H9 (cell line): ENCODE results near the gene ADARB2. TPM values are rescaled to one million over a fixed set of nuclear protein-coding genes. Genes with fewer than 3 reads are reported as not detected.

ENCODE experiments used
- DNase-seq: peaks from one replicate; pipeline ENCODE4 v3.0.0-alpha.2; 2017
- H2AFZ ChIP-seq: one replicate; pipeline ENCODE4 v1.6.1; 2013; ENCODE audit warnings: mild to moderate bottlenecking, low read length, control low read depth, moderate library complexity
- H2AK5ac ChIP-seq: 2 replicates; pipeline ENCODE4 v1.6.1; 2013; ENCODE audit warnings: low read length, control low read depth, mixed read lengths; ENCODE audit not compliant: insufficient read length
- H2BK120ac ChIP-seq: one replicate; pipeline ENCODE4 v1.6.1; 2013; ENCODE audit warnings: low read depth, mild to moderate bottlenecking, low read length, control low read depth, inconsistent platforms; ENCODE audit not compliant: poor library complexity, severe bottlenecking
- H2BK12ac ChIP-seq: 2 replicates; pipeline ENCODE4 v1.6.1; 2013; ENCODE audit warnings: low read length, control low read depth, mixed read lengths, low read depth; ENCODE audit not compliant: insufficient read length
- H2BK15ac ChIP-seq: 2 replicates; pipeline ENCODE4 v1.6.1; 2013; ENCODE audit warnings: low read depth, low read length, control low read depth
- H2BK20ac ChIP-seq: one replicate; pipeline ENCODE4 v1.6.1; 2013; ENCODE audit warnings: low read depth, mild to moderate bottlenecking, low read length, control low read depth, inconsistent platforms; ENCODE audit not compliant: poor library complexity, severe bottlenecking
- H2BK5ac ChIP-seq: 2 replicates; pipeline ENCODE4 v1.6.1; 2013; ENCODE audit warnings: low read length, control low read depth, mixed read lengths; ENCODE audit not compliant: insufficient read length
- H3K14ac ChIP-seq: 2 replicates; pipeline ENCODE4 v1.6.1; 2013; ENCODE audit warnings: low read length, control low read depth; ENCODE audit not compliant: insufficient read depth
- H3K18ac ChIP-seq: 2 replicates; pipeline ENCODE4 v1.6.1; 2013; ENCODE audit warnings: low read depth, mild to moderate bottlenecking, mixed read lengths, low read length, control low read depth; ENCODE audit not compliant: insufficient read length
- H3K23ac ChIP-seq: 2 replicates; pipeline ENCODE4 v1.6.1; 2013; ENCODE audit warnings: low read length, control low read depth, mixed read lengths, low read depth; ENCODE audit not compliant: insufficient read length
- H3K23me2 ChIP-seq: 2 replicates; pipeline ENCODE4 v1.6.1; 2013; ENCODE audit warnings: low read depth, mild to moderate bottlenecking, mixed read lengths, low read length, control low read depth; ENCODE audit not compliant: insufficient read length, poor library complexity, severe bottlenecking
- H3K27ac ChIP-seq: 2 replicates; pipeline ENCODE4 v1.5.1; 2013; ENCODE audit warnings: low read length, control low read depth, mixed read lengths, low read depth; ENCODE audit not compliant: insufficient read length
- H3K27me3 ChIP-seq: 2 replicates; pipeline ENCODE4 v1.6.1; 2013; ENCODE audit warnings: low read length, control low read depth, inconsistent platforms; ENCODE audit not compliant: insufficient read depth
- H3K4ac ChIP-seq: 2 replicates; pipeline ENCODE4 v1.6.1; 2013; ENCODE audit warnings: low read depth, mild to moderate bottlenecking, control low read depth, inconsistent platforms, low read length, moderate library complexity
- H3K4me1 ChIP-seq: 2 replicates; pipeline ENCODE4 v1.6.1; 2013; ENCODE audit warnings: low read length, control low read depth, inconsistent platforms; ENCODE audit not compliant: insufficient read depth
- H3K4me2 ChIP-seq: 2 replicates; pipeline ENCODE4 v1.6.1; 2013; ENCODE audit warnings: low read length, control low read depth, mixed read lengths; ENCODE audit not compliant: insufficient read length, insufficient read depth
- H3K56ac ChIP-seq: 2 replicates; pipeline ENCODE4 v1.6.1; 2013; ENCODE audit warnings: low read depth, mild to moderate bottlenecking, mixed read lengths, low read length, control low read depth; ENCODE audit not compliant: insufficient read length
- H3K79me1 ChIP-seq: 2 replicates; pipeline ENCODE4 v1.6.1; 2013; ENCODE audit warnings: low read depth, mild to moderate bottlenecking, moderate library complexity, low read length, control low read depth, inconsistent platforms; ENCODE audit not compliant: insufficient read depth, poor library complexity, severe bottlenecking
- H3K79me2 ChIP-seq: 2 replicates; pipeline ENCODE4 v1.6.1; 2013; ENCODE audit warnings: low read length, control low read depth, inconsistent platforms; ENCODE audit not compliant: insufficient read depth
- H3K9ac ChIP-seq: 2 replicates; pipeline ENCODE4 v1.6.1; 2013; ENCODE audit warnings: low read length, control low read depth, mixed read lengths; ENCODE audit not compliant: insufficient read length; ENCODE audit errors: extremely low read depth
- H3K9me3 ChIP-seq: one replicate; pipeline ENCODE4 v1.6.1; 2013; ENCODE audit warnings: low read depth, low read length, inconsistent platforms; ENCODE audit not compliant: control insufficient read depth
- H3T11ph ChIP-seq: one replicate; pipeline ENCODE4 v1.6.1; 2013; ENCODE audit warnings: mild to moderate bottlenecking, low read length, control low read depth, inconsistent platforms
- H4K20me1 ChIP-seq: one replicate; pipeline ENCODE4 v1.6.1; 2013; ENCODE audit not compliant: control insufficient read depth, insufficient read length, insufficient read depth
- H4K5ac ChIP-seq: 2 replicates; pipeline ENCODE4 v1.6.1; 2013; ENCODE audit warnings: low read depth, mild to moderate bottlenecking, mixed read lengths, low read length, control low read depth; ENCODE audit not compliant: insufficient read length
- H4K8ac ChIP-seq: replicated peaks from 2 replicates; pipeline ENCODE4 v1.6.1; 2013; ENCODE audit warnings: low read length, control low read depth, mixed read lengths, low read depth; ENCODE audit not compliant: insufficient read length
- H4K91ac ChIP-seq: 2 replicates; pipeline ENCODE4 v1.6.1; 2013; ENCODE audit warnings: low read depth, mild to moderate bottlenecking, moderate library complexity, mixed read lengths, low read length, control low read depth; ENCODE audit not compliant: insufficient read length
- H3K27ac Mint-ChIP-seq, 3 experiments: 2 replicates in 2 of 3; 3 replicates in 1 of 3; pipeline ENCODE4 v1.8.0; 2020 to 2021; ENCODE audit warnings: mixed read lengths in 3 of 3, mild to moderate bottlenecking in 1 of 3, moderate library complexity in 1 of 3
- H3K27me3 Mint-ChIP-seq: 2 replicates; pipeline ENCODE4 v1.8.0; 2021; ENCODE audit warnings: low read depth, mild to moderate bottlenecking, moderate library complexity, mixed read lengths
- H3K36me3 Mint-ChIP-seq, 3 experiments: 2 replicates in 2 of 3; 3 replicates in 1 of 3; pipeline ENCODE4 v1.8.0; 2020 to 2021; ENCODE audit warnings: low read depth in 3 of 3, mixed read lengths in 3 of 3; ENCODE audit not compliant: insufficient read depth in 1 of 3
- H3K4me1 Mint-ChIP-seq, 2 experiments: 2 replicates each; pipeline ENCODE4 v1.8.0; 2020; ENCODE audit warnings: mixed read lengths in 2 of 2
- H3K4me3 Mint-ChIP-seq, 2 experiments: 2 replicates in 1 of 2; 3 replicates in 1 of 2; pipeline ENCODE4 v1.8.0; 2020 to 2021; ENCODE audit warnings: mild to moderate bottlenecking in 2 of 2, mixed read lengths in 2 of 2, moderate library complexity in 1 of 2
- H3K9me3 Mint-ChIP-seq, 2 experiments: 2 replicates in 1 of 2; 3 replicates in 1 of 2; pipeline ENCODE4 v1.8.0; 2020; ENCODE audit warnings: mild to moderate bottlenecking in 2 of 2, mixed read lengths in 2 of 2, moderate library complexity in 1 of 2
- WGBS: extraction: QIAGEN DNeasy Blood & Tissue Kit; methylation state at CpG from one replicate; pipeline ENCODE4 v1.1.7; 2013; ENCODE audit warnings: missing lambda C conversion rate, low lambda C conversion rate, mixed read lengths; ENCODE audit not compliant: insufficient read length; ENCODE audit errors: extremely low coverage; 5-methylcytosine and 5-hydroxymethylcytosine counted together
- total RNA-seq: library from RNA; stranded (reverse); gene quantifications from 2 replicates; pipeline ENCODE4 v1.2.1, GENCODE V29; 2021
- TF ChIP-seq, protein P1 (sequence below): fragments of 200-600 bp; sonication (generic); conservative IDR thresholded peaks from 3 replicates; pipeline ENCODE4 v1.8.0; 2021; ENCODE audit warnings: antibody characterized with exemption, mild to moderate bottlenecking

ADARB2 gene
- total RNA-seq, 1 experiment from 2014 or later, result 0.87 TPM

DNA sequence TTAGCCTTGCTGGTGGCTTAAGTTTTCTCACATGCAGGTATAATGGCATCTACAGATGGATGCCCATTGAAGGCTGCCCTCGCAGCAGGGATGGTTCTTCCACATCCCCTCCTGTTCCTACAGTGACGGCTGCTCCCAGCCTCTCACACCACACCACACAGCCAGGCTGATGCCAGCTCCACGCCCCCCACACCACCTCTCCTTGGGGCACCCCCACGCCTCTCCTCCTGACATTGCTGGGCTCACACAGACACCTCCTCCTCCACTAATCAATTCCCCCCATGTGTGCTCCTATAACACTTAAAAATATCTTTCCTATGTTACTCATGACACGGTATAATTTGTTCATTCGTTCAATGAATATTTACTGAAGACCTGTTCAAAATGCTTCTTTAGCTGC is 437.1 kb downstream of the ADARB2 start:
- no peak overlapping the region for H3T11ph ChIP-seq
- no peak overlapping the region for H3K56ac ChIP-seq
- H3K27me3 ChIP-seq, result no peaks in the 10 kb centered on the region
- H3K18ac ChIP-seq, result no peak overlapping the region
- H2BK5ac ChIP-seq, result no peak overlapping the region
- H3K79me1 ChIP-seq, result no peaks in the 10 kb centered on the region
- H4K91ac ChIP-seq, result peak overlapping the region; percentile 3
- no peak overlapping the region for H2BK20ac ChIP-seq
- no peaks in the 10 kb centered on the region for H3K23me2 ChIP-seq
- no peaks in the 10 kb centered on the region for H3K79me2 ChIP-seq
- H2AK5ac ChIP-seq, result no peak overlapping the region
- no CpG with 5 or more reads among the region's 6 CpGs for WGBS
- H4K20me1 ChIP-seq, result no peaks in the 10 kb centered on the region
- H3K14ac ChIP-seq, result no peak overlapping the region
- TF ChIP-seq, protein P1, sequence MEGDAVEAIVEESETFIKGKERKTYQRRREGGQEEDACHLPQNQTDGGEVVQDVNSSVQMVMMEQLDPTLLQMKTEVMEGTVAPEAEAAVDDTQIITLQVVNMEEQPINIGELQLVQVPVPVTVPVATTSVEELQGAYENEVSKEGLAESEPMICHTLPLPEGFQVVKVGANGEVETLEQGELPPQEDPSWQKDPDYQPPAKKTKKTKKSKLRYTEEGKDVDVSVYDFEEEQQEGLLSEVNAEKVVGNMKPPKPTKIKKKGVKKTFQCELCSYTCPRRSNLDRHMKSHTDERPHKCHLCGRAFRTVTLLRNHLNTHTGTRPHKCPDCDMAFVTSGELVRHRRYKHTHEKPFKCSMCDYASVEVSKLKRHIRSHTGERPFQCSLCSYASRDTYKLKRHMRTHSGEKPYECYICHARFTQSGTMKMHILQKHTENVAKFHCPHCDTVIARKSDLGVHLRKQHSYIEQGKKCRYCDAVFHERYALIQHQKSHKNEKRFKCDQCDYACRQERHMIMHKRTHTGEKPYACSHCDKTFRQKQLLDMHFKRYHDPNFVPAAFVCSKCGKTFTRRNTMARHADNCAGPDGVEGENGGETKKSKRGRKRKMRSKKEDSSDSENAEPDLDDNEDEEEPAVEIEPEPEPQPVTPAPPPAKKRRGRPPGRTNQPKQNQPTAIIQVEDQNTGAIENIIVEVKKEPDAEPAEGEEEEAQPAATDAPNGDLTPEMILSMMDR, result no peak
- peaks cover 1% of the 10 kb centered on the region for H3K27me3 Mint-ChIP-seq
- no peaks in the 10 kb centered on the region for H3K4me1 ChIP-seq
- no peak overlapping the region for H2BK120ac ChIP-seq
- no peak overlapping the region for H4K8ac ChIP-seq
- no peaks in the 10 kb centered on the region for H3K9me3 ChIP-seq
- H3K27ac ChIP-seq, result no peak overlapping the region
- no peak for DNase-seq
- H3K4me1 Mint-ChIP-seq, result peaks cover 22 to 24% of the 10 kb centered on the region in 2 experiments
- no peak overlapping the region for H2BK12ac ChIP-seq
- H3K4me2 ChIP-seq, result no peak overlapping the region
- no peak overlapping the region for H3K27ac Mint-ChIP-seq
- no peak overlapping the region for H3K4ac ChIP-seq
- no peak overlapping the region for H3K9ac ChIP-seq
- H4K5ac ChIP-seq, result no peak overlapping the region
- no peak overlapping the region for H2BK15ac ChIP-seq
- H3K9me3 Mint-ChIP-seq, result peaks cover 0 to 14% of the 10 kb centered on the region in 2 experiments; a peak in 4 of 5 replicates
- peaks cover 0 to 11% (median 4%) of the 10 kb centered on the region in 3 experiments; a peak in 4 of 7 replicates for H3K36me3 Mint-ChIP-seq
- no peak overlapping the region for H3K23ac ChIP-seq
- no peak overlapping the region for H2AFZ ChIP-seq
- no peak overlapping the region for H3K4me3 Mint-ChIP-seq
